HepG2 (cell line): ENCODE results near the gene NRL. TPM values are rescaled to one million over a fixed set of nuclear protein-coding genes. Genes with fewer than 3 reads are reported as not detected.
A peak's percentile ranks its signal among the peaks of the same experiment; 100 is the strongest.

Experiments
- ATAC-seq: fragments of 200-7000 bp; cut with Tn5 transposase; 3 replicates; pipeline ENCODE4 v1.9.1; 2020; ENCODE audit warnings: mild to moderate bottlenecking, moderate library complexity
- BruUV-seq: library from RNA; stranded (reverse); fragments of 400-500 nt; replicated peaks from 2 replicates; lab custom pipeline; 2021; lab: Mats Ljungman, UMichigan
- CTCF ChIA-PET: fragments of 300-600 bp; formaldehyde crosslinking; extraction: SDS; loops from one replicate; lab custom pipeline; 2021; ENCODE audit warnings: low total read pairs, inconsistent platforms, low intra/inter-chr PET ratio; lab: Yijun Ruan, JAX
- POLR2A ChIA-PET: fragments of 350-600 bp; sonication (Branson Sonifier 250); formaldehyde crosslinking; loops from one replicate; lab custom pipeline; 2020; ENCODE audit warnings: antibody characterized with exemption, inconsistent platforms; lab: Yijun Ruan, JAX
- DNase-seq: peaks from one replicate; pipeline ENCODE4 v3.0.0-alpha.2; 2015; ENCODE audit warnings: low spot score
- FAIRE-seq: peaks from 3 replicates; lab custom pipeline; 2011; peaks lifted over from hg19 to GRCh38; lab: Jason Lieb, UNC
- H2AFZ ChIP-seq: one replicate; pipeline ENCODE4 v1.6.1; 2011; ENCODE audit warnings: low read length, inconsistent platforms
- H3K27ac ChIP-seq: fragments of 300-600 bp; 3 replicates; pipeline ENCODE4 v1.8.0; 2011; ENCODE audit warnings: mixed run types, mild to moderate bottlenecking, mixed read lengths, low read length, inconsistent platforms; ENCODE audit not compliant: insufficient read depth; ENCODE audit errors: extremely low read length
- H3K27me3 ChIP-seq, 2 experiments: fragments of 200-600 bp in 1 of 2; 2 replicates in 1 of 2; 3 replicates in 1 of 2; pipeline versions ENCODE4 v1.6.0 to v1.8.0; 2011; ENCODE audit warnings: low read length in 2 of 2, mild to moderate bottlenecking in 2 of 2, moderate library complexity in 2 of 2, inconsistent platforms in 1 of 2; ENCODE audit not compliant: insufficient read depth in 2 of 2, control insufficient read depth in 1 of 2
- H3K36me3 ChIP-seq, 2 experiments: fragments of 200-600 bp in 1 of 2; replicated peaks in 1 of 2; 2 replicates in 1 of 2; 3 replicates in 1 of 2; pipeline versions ENCODE4 v1.5.1 to v1.8.0; 2011; ENCODE audit warnings: low read length in 2 of 2, inconsistent platforms in 1 of 2; ENCODE audit not compliant: insufficient read depth in 2 of 2, control insufficient read depth in 1 of 2
- H3K4me1 ChIP-seq: 2 replicates; pipeline ENCODE4 v1.5.1; 2012; ENCODE audit warnings: low read length, inconsistent platforms; ENCODE audit not compliant: insufficient read depth
- H3K4me2 ChIP-seq: 2 replicates; pipeline ENCODE4 v1.6.0; 2011; ENCODE audit warnings: low read depth, low read length, inconsistent platforms
- H3K4me3 ChIP-seq, 3 experiments: fragments of 200-600 bp in 1 of 3; sonication (generic), shearing (Covaris generic) in 1 of 3; replicated peaks in 1 of 3; 2 replicates each; pipeline ENCODE4 v1.5.1; 2011 to 2016; ENCODE audit warnings: low read length in 3 of 3, inconsistent platforms in 2 of 3, low read depth in 2 of 3, mild to moderate bottlenecking in 2 of 3, control low read depth in 1 of 3, mixed read lengths in 1 of 3; ENCODE audit not compliant: insufficient read depth in 1 of 3
- H3K79me2 ChIP-seq: one replicate; pipeline ENCODE4 v1.6.1; 2011; ENCODE audit warnings: low read length, inconsistent platforms; ENCODE audit not compliant: insufficient read depth
- H3K9ac ChIP-seq: 2 replicates; pipeline ENCODE4 v1.6.0; 2011; ENCODE audit warnings: mild to moderate bottlenecking, low read depth, low read length, inconsistent platforms; ENCODE audit not compliant: insufficient read depth
- H3K9me3 ChIP-seq: 2 replicates; pipeline ENCODE4 v1.5.1; 2012; ENCODE audit warnings: mild to moderate bottlenecking, low read length
- H4K20me1 ChIP-seq: 2 replicates; pipeline ENCODE4 v1.6.0; 2011; ENCODE audit warnings: inconsistent platforms, mild to moderate bottlenecking, low read length, moderate library complexity; ENCODE audit not compliant: insufficient read depth
- EEA1 ChIP-seq: sonication (generic); formaldehyde crosslinking; IDR thresholded peaks from 2 replicates; pipeline ENCODE4 v1.5.1; 2020; ENCODE audit warnings: mild to moderate bottlenecking, missing genetic modification reagents, borderline replicate concordance
- GABPB1 ChIP-seq: IDR thresholded peaks from 2 replicates; pipeline ENCODE4 v1.6.1; 2016; ENCODE audit warnings: mild to moderate bottlenecking, missing genetic modification reagents, moderate library complexity, missing compliant biosample characterization
- IRX3 ChIP-seq: sonication (generic); formaldehyde crosslinking; IDR thresholded peaks from 2 replicates; pipeline ENCODE4 v1.8.1; 2023; ENCODE audit warnings: mild to moderate bottlenecking, low read depth, missing genetic modification reagents, borderline replicate concordance
- JUN ChIP-seq: sonication (generic); formaldehyde crosslinking; IDR thresholded peaks from 2 replicates; pipeline ENCODE4 v1.4.0; 2020; ENCODE audit warnings: mild to moderate bottlenecking, missing genetic modification reagents
- SP140L ChIP-seq: sonication (generic); formaldehyde crosslinking; IDR thresholded peaks from 2 replicates; pipeline ENCODE4 v1.4.0; 2020; ENCODE audit warnings: missing genetic modification reagents, borderline replicate concordance
- TCF12 ChIP-seq, 2 experiments: fragments of 450-650 bp in 1 of 2; sonication (generic) in 1 of 2; formaldehyde crosslinking in 1 of 2; IDR thresholded peaks; 2 replicates each; pipeline versions ENCODE4 v1.6.1 to v1.8.0; 2017 to 2022; ENCODE audit warnings: antibody characterized with exemption in 1 of 2, mild to moderate bottlenecking in 1 of 2, missing genetic modification reagents in 1 of 2, moderate library complexity in 1 of 2
- TMF1 ChIP-seq: sonication (generic); formaldehyde crosslinking; IDR thresholded peaks from 2 replicates; pipeline ENCODE4 v1.8.1; 2022; ENCODE audit warnings: low read depth, missing genetic modification reagents
- ZFP36L1 ChIP-seq: sonication (generic); formaldehyde crosslinking; IDR thresholded peaks from 2 replicates; pipeline ENCODE4 v1.8.0; 2022; ENCODE audit warnings: mild to moderate bottlenecking, missing genetic modification reagents, moderate library complexity
- ZNF557 ChIP-seq: sonication (generic); formaldehyde crosslinking; IDR thresholded peaks from 2 replicates; pipeline ENCODE4 v1.4.0; 2020; ENCODE audit warnings: missing genetic modification reagents
- WGBS: methylation state at CpG from one replicate; pipeline ENCODE4 v1.1.6; 2017; ENCODE audit warnings: low lambda C conversion rate; 5-methylcytosine and 5-hydroxymethylcytosine counted together
- in situ Hi-C: cut with HindIII; loops from 2 replicates; pipeline ENCODE4 v1.10.0; 2017; ENCODE audit warnings: low pct_unique_long_range_greater_than_20kb; ENCODE audit not compliant: extremely low pct_ligation_motif_present
- intact Hi-C: fragments of 100-400 bp; cut with micrococcal nuclease; formaldehyde crosslinking; loops from one replicate; pipeline ENCODE4 v1.10.0; 2022; ENCODE audit not compliant: unreplicated experiment
- polyA plus RNA-seq, 8 experiments: library from polyadenylated mRNA; depleted of rRNA in 3 of 8; stranded (reverse) in 7 of 8; unstranded in 1 of 8; fragments of >200 nt; fragmentation: Illumina TruSeq in 4 of 8; extraction: Trizol in 4 of 8; gene quantifications; 2 replicates each; pipeline versions ENCODE4 v1.2.1 to v1.2.3, GENCODE V29; 2011 to 2016; ENCODE audit warnings: low read depth in 4 of 8, missing spikeins in 1 of 8, mixed read lengths in 1 of 8; ENCODE audit not compliant: insufficient read depth in 1 of 8
- total RNA-seq, 5 experiments: library from RNA; depleted of rRNA; stranded (reverse); fragments of >200 nt; fragmentation: Illumina TruSeq; extraction: Trizol; gene quantifications; 2 replicates each; pipeline ENCODE4 v1.2.3, GENCODE V29; 2016; ENCODE audit warnings: low read depth in 1 of 5
- TF ChIP-seq, protein P1 (sequence below): sonication (generic); formaldehyde crosslinking; IDR thresholded peaks from 2 replicates; pipeline ENCODE4 v1.8.0; 2022; ENCODE audit warnings: low read depth, missing genetic modification reagents
- TF ChIP-seq, protein P2 (sequence below), 2 experiments: sonication (generic) in 1 of 2; formaldehyde crosslinking in 1 of 2; IDR thresholded peaks; 2 replicates each; pipeline versions ENCODE4 v1.6.1 to v1.9.0; 2014 to 2022; ENCODE audit warnings: antibody characterized with exemption in 1 of 2, borderline replicate concordance in 1 of 2, inconsistent platforms in 1 of 2, low read depth in 1 of 2, missing genetic modification reagents in 1 of 2
- TF ChIP-seq, protein P3 (sequence below): sonication (generic); formaldehyde crosslinking; conservative IDR thresholded peaks from 2 replicates; pipeline ENCODE4 v1.8.1; 2023; ENCODE audit warnings: missing genetic modification reagents
- TF ChIP-seq, protein P4 (sequence below): sonication (generic); formaldehyde crosslinking; IDR thresholded peaks from 2 replicates; pipeline ENCODE4 v1.8.0; 2022; ENCODE audit warnings: missing genetic modification reagents, mild to moderate bottlenecking, borderline replicate concordance

NRL gene
- total and polyA plus RNA-seq, 2 of the 13 experiments (the other 11 are each of a cell fraction or from before 2014, with no cell fraction given) = 2.5 to 4.7 TPM

DNA sequence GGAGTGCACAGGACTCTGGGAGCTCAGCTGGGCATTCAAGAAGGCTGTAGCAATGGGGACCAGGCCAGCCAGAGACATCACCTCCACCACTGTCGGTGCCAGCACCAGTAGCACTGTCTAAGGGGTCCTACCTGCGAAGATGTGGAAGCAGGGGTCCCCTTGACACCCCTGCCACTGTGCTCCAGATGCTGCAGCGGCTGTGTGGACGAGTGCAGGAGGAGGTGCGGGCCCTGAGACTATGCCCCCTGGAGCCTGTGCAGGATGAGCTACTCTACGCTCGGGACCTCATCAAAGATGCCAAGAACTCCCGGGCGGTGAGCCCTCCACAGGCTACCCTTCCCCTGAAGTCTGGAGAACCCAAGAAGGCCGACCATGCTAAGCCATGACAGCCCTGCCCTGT lies 54.3 kb downstream of the NRL start:
- H3K4me2 ChIP-seq = no peak overlapping the region
- intact Hi-C loops (no loop called here), in situ Hi-C loops (no loop called here)
- H3K27me3 ChIP-seq = peaks cover 9 to 31% of the 10 kb centered on the region in 2 experiments; a peak in 4 of 5 replicates
- H3K27ac ChIP-seq = no peak overlapping the region
- no peak overlapping the region for H3K9ac ChIP-seq
- no peaks in the 10 kb centered on the region for H3K9me3 ChIP-seq
- no peaks in the 10 kb centered on the region for H4K20me1 ChIP-seq
- ChIA-PET CTCF (interaction anchor here (4.4 to 5.4 kb wide), 2 partner anchors 29 to 48 kb away, joined by 86 to 109 read pairs; no protein-coding TSS in a partner anchor), POLR2A (interaction anchor here (0.8 to 9.6 kb wide), 5 partner anchors 15 to 54 kb away, joined by 3 to 226 read pairs (median 10); partner anchors contain the start of genes DCAF11, NRL and PCK2)
- no peaks in the 10 kb centered on the region for H3K79me2 ChIP-seq
- no peak for FAIRE-seq
- no peak for DNase-seq
- no peaks in the 10 kb centered on the region for H3K36me3 ChIP-seq
- H2AFZ ChIP-seq = no peak overlapping the region
- H3K4me3 ChIP-seq = no peak overlapping the region
- H3K4me1 ChIP-seq = peaks cover 37% of the 10 kb centered on the region
- 54% methylated on average over 10 of the region's 10 CpGs for WGBS
- no TSS peak for BruUV-seq
- no peak for ATAC-seq
- TF ChIP-seq JUN (CRISPR knock-in tag) = no peak
- TF ChIP-seq, protein P1, sequence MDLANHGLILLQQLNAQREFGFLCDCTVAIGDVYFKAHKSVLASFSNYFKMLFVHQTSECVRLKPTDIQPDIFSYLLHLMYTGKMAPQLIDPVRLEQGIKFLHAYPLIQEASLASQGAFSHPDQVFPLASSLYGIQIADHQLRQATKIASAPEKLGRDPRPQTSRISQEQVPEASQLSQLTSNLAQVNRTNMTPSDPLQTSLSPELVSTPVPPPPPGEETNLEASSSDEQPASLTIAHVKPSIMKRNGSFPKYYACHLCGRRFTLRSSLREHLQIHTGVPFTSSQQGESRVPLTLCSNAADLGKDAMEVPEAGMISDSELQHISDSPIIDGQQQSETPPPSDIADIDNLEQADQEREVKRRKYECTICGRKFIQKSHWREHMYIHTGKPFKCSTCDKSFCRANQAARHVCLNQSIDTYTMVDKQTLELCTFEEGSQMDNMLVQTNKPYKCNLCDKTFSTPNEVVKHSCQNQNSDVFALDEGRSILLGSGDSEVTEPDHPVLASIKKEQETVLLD (CRISPR knock-in tag) = no peak
- 0 out of 2 replicates have a peak, but pooled peaks have one; percentile 3 for TF ChIP-seq GABPB1 (CRISPR knock-in tag)
- TF ChIP-seq ZNF557 = no peak
- TF ChIP-seq SP140L = no peak
- TF ChIP-seq TMF1 (CRISPR knock-in tag) = no peak
- TF ChIP-seq, protein P2, sequence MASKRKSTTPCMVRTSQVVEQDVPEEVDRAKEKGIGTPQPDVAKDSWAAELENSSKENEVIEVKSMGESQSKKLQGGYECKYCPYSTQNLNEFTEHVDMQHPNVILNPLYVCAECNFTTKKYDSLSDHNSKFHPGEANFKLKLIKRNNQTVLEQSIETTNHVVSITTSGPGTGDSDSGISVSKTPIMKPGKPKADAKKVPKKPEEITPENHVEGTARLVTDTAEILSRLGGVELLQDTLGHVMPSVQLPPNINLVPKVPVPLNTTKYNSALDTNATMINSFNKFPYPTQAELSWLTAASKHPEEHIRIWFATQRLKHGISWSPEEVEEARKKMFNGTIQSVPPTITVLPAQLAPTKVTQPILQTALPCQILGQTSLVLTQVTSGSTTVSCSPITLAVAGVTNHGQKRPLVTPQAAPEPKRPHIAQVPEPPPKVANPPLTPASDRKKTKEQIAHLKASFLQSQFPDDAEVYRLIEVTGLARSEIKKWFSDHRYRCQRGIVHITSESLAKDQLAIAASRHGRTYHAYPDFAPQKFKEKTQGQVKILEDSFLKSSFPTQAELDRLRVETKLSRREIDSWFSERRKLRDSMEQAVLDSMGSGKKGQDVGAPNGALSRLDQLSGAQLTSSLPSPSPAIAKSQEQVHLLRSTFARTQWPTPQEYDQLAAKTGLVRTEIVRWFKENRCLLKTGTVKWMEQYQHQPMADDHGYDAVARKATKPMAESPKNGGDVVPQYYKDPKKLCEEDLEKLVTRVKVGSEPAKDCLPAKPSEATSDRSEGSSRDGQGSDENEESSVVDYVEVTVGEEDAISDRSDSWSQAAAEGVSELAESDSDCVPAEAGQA (IDR thresholded peaks at IDR 0.05; ENCODE audit: low read depth) = 0 out of 2 replicates have a peak, but pooled peaks have one; percentile 16
- TF ChIP-seq, protein P2 (CRISPR knock-in tag; IDR thresholded peaks at IDR 0.05; ENCODE audit: borderline replicate concordance) = no peak
- TF ChIP-seq, protein P3, sequence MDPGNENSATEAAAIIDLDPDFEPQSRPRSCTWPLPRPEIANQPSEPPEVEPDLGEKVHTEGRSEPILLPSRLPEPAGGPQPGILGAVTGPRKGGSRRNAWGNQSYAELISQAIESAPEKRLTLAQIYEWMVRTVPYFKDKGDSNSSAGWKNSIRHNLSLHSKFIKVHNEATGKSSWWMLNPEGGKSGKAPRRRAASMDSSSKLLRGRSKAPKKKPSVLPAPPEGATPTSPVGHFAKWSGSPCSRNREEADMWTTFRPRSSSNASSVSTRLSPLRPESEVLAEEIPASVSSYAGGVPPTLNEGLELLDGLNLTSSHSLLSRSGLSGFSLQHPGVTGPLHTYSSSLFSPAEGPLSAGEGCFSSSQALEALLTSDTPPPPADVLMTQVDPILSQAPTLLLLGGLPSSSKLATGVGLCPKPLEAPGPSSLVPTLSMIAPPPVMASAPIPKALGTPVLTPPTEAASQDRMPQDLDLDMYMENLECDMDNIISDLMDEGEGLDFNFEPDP (CRISPR knock-in tag) = no peak
- TF ChIP-seq ZFP36L1 (CRISPR knock-in tag) = no peak
- TF ChIP-seq TCF12 (IDR thresholded peaks at IDR 0.05) = no peak
- TF ChIP-seq TCF12 (CRISPR knock-in tag; IDR thresholded peaks at IDR 0.05) = no peak
- TF ChIP-seq, protein P4, sequence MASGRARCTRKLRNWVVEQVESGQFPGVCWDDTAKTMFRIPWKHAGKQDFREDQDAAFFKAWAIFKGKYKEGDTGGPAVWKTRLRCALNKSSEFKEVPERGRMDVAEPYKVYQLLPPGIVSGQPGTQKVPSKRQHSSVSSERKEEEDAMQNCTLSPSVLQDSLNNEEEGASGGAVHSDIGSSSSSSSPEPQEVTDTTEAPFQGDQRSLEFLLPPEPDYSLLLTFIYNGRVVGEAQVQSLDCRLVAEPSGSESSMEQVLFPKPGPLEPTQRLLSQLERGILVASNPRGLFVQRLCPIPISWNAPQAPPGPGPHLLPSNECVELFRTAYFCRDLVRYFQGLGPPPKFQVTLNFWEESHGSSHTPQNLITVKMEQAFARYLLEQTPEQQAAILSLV (CRISPR knock-in tag) = peak; percentile 27; the same call in 1 of the 2 replicates
- no peak for TF ChIP-seq IRX3 (CRISPR knock-in tag)
- 0 out of 2 replicates have a peak, but pooled peaks have one; percentile 20 for TF ChIP-seq EEA1 (CRISPR knock-in tag)
